HS-5 (cell line): Measurements from ENCODE around the gene HINFP.
"Not testable (repeated sequence)": the region's sequence is repeated elsewhere in the genome, so short reads cannot be mapped to it uniquely, and the experiment has no call there.

Source experiments
- DNase-seq: peaks from one replicate; pipeline ENCODE4 v3.0.0-alpha.2; 2012; ENCODE audit warnings: low read depth

Gene HINFP

GRCh38 chr11:119100246-119100970 lies 21.0 kb upstream of the HINFP start:
- DNase-seq: no peak

- no peak for DNase-seq
Measured at GRCh38 chr11:119100994-119101758, 20.2 kb upstream of the HINFP start.

- peak; percentile 94 for DNase-seq
Measured at GRCh38 chr11:119101759-119102423, 19.5 kb upstream of the HINFP start, which contains the start of gene DPAGT1. TSS of gene DPAGT1 (minus strand) at chr11:119101853. CDS start at chr11:119101655, 198 bp downstream.

- not testable (repeated sequence) for DNase-seq
Measured at GRCh38 chr11:119103161-119103664, 18.2 kb upstream of the HINFP start.

- no peak for DNase-seq
Measured at GRCh38 chr11:119103793-119104192, 17.6 kb upstream of the HINFP start.

GRCh38 chr11:119106564-119107537 lies 14.5 kb upstream of the HINFP start, which contains the start of gene C2CD2L:
TSS of gene C2CD2L (plus strand) at chr11:119107344. CDS start at chr11:119107742, 398 bp downstream.
- peak; percentile 51 for DNase-seq

- no peak for DNase-seq
Measured at GRCh38 chr11:119107538-119108145, 13.7 kb upstream of the HINFP start.

GRCh38 chr11:119108146-119108856 lies 13.1 kb upstream of the HINFP start:
- no peak for DNase-seq

GRCh38 chr11:119108857-119109221 lies 12.5 kb upstream of the HINFP start:
- DNase-seq: no peak

- no peak for DNase-seq
Measured at GRCh38 chr11:119109843-119110242, 11.5 kb upstream of the HINFP start.

- no peak for DNase-seq
Measured at GRCh38 chr11:119110439-119110838, 10.9 kb upstream of the HINFP start.

- no peak for DNase-seq
Measured at GRCh38 chr11:119111361-119111925, 9.9 kb upstream of the HINFP start.

GRCh38 chr11:119112314-119113020 lies 8.9 kb upstream of the HINFP start:
- DNase-seq: no peak

- no peak for DNase-seq
Measured at GRCh38 chr11:119113716-119114115, 7.7 kb upstream of the HINFP start.

- DNase-seq: no peak
Measured at GRCh38 chr11:119114351-119114750, 7.0 kb upstream of the HINFP start.

- DNase-seq: no peak
Measured at GRCh38 chr11:119115484-119116234, 5.7 kb upstream of the HINFP start.

GRCh38 chr11:119116235-119116594 lies 5.2 kb upstream of the HINFP start:
- no peak for DNase-seq

GRCh38 chr11:119116601-119117000 lies 4.8 kb upstream of the HINFP start:
- no peak for DNase-seq
